Endometrial microvascular endothelial cells (primary cell): ENCODE measurements around the gene ABHD15. TPM values are rescaled to one million over a fixed set of nuclear protein-coding genes. Genes with fewer than 3 reads are reported as not detected.

ENCODE experiments used
- in situ Hi-C: cut with HindIII; loops from 2 replicates; pipeline ENCODE4 v1.10.0; 2017; ENCODE audit warnings: low sequenced_read_pairs, low pct_unique_long_range_greater_than_20kb; ENCODE audit errors: inconsistent ontology term
- total RNA-seq: library from RNA; depleted of rRNA; stranded (reverse); fragments of >200 nt; gene quantifications from one replicate; pipeline ENCODE4 v1.2.3, GENCODE V29; 2015; ENCODE audit errors: inconsistent ontology term

ABHD15 gene, protein sequence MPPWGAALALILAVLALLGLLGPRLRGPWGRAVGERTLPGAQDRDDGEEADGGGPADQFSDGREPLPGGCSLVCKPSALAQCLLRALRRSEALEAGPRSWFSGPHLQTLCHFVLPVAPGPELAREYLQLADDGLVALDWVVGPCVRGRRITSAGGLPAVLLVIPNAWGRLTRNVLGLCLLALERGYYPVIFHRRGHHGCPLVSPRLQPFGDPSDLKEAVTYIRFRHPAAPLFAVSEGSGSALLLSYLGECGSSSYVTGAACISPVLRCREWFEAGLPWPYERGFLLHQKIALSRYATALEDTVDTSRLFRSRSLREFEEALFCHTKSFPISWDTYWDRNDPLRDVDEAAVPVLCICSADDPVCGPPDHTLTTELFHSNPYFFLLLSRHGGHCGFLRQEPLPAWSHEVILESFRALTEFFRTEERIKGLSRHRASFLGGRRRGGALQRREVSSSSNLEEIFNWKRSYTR
- total RNA-seq, result 7.7 TPM

DNA sequence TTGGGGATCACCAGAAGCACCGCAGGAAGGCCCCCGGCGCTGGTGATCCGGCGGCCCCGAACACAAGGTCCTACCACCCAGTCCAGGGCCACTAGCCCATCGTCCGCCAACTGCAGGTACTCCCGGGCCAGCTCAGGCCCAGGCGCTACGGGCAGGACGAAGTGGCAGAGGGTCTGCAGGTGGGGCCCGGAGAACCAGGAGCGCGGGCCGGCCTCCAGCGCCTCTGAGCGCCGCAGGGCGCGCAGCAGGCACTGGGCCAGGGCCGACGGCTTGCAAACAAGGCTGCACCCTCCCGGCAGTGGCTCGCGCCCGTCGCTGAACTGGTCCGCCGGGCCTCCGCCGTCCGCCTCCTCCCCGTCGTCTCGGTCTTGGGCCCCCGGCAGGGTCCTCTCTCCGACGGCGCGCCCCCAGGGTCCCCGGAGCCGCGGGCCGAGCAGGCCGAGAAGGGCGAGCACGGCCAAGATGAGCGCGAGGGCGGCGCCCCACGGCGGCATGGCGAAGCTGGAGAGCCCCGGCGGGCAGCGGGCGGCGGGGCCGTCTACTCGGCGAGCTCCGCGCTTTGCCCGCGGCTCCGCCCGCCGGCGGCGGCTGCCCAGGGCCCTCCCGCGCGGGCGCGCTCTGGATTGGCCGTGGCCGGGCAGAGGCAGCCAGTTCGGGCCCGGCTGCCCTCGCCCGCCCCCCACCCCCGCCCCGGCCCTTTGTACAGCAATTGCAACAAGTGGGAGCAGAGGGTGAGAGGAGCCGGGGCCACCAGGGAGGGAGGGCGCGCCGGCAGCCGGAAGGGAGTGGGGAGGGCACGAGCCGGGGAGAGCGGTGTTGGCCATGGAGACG is at the start of gene ABHD15:
ABHD15 (minus strand) TSS at position 565 of the 831 bp plus-strand sequence; CDS start at position 494, 71 bp downstream.
- in situ Hi-C loops, result no loop called here

DNA sequence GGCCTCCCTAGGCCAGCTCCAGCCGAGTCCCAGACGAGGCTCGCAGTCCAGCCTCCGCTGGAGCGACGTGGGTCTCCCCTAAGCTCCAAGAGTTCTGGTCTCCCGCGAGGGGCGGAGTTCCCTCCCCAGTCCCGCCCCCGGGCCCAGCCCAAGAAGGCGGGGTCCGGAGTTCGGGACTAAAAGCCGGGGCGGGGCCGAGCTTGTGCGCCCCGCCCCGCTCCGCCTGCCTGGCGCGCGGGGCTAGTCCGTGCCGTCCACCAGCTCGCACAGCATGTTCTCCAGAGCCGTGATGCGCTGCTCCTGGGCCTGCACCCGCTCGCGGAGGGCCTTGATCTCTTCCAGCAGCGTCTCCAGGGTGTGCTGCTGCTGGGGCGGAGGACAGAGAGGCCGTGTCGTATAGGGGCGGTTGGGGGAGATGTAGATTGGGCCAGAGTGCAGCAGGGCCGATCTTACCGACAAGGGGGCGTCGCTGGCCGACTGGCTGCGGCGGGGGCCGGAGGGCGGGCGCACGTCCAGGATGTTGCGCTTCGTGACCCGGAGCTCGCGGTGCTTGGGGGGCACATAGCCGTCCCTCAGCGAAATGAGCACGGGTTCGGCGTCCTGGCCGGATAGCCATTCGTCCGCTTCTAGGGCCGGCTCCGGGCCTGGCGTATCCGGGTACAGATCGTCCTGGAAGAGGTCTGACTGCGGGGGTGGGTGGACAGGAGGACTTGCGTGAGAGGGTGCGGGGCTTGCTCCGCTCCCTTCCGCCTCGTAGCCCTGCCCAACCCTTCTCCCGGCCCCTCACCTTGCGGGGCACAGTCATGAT is 48.9 kb upstream of the ABHD15 start:
- in situ Hi-C loops, result no loop called here

DNA sequence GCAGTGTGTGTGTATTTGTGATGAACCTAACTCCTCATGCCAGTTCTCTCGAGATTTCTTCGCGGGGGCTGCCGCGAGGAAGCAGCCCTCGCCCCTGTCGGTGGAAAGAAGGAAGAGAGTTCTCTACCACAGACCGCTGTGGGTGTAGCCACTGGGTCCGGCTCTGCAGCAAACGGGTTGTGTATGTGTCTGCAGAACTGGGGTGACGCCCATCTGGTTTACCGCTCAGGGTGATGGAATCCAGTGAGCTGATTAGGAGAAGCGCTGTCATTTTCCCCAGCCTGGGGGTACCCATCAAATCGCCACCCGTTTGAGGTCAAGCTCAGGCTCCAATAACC is 48.2 kb upstream of the ABHD15 start:
- in situ Hi-C loops, result no loop called here

DNA sequence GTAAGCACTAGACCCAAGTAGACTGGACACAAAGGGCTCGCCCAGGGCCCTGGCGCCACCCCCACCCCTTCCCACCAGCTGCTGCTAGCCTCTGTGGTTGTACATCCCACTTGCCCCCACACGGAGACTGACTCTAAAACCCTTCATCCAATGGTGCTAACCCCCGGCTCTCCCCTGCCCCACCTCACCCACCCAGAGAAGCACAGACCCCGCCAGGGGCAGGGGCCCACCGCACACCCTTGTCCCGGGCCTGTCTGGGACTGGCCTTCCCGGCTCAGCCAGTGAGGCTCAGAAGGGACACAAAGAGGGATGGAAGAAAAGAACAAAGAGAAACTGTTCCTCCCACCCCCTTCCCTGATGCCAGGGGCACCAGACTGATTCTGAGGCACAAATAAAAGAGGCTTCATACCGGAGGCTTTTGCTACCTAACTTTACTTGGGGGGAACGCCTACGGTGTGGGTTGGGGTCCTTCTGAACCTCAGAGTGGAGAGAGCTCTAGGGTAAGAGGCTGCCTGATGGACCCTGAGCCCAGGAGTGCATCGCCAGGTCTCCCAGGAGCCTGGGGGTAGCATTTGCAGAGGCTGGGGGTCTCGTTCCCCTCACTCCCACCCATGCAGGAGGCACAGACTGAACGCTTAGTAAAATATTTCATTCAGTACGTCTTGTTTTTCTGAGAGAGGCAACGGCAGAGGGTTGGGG is 47.7 kb upstream of the ABHD15 start:
- in situ Hi-C loops, result no loop called here

DNA sequence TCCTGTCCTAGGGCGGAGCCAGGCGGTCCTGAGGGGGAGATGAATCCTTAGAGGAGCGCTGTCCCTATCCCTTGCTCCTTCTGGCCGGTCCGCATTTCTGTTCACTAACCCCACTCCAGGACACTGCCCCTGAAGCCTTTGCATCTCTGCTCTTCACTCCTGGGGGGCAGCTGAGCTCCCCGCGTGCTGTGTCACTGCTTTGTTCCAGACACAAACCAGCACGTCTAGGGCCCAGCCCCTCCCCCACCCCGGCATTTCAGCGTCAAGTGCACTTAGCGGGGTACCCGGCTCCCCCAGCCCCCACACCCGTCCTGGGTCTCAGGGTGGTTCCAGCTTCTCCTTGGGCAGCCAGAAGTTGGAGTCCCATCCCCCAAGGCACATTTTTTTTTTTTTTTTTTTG is 47.0 kb upstream of the ABHD15 start:
- in situ Hi-C loops, result no loop called here

DNA sequence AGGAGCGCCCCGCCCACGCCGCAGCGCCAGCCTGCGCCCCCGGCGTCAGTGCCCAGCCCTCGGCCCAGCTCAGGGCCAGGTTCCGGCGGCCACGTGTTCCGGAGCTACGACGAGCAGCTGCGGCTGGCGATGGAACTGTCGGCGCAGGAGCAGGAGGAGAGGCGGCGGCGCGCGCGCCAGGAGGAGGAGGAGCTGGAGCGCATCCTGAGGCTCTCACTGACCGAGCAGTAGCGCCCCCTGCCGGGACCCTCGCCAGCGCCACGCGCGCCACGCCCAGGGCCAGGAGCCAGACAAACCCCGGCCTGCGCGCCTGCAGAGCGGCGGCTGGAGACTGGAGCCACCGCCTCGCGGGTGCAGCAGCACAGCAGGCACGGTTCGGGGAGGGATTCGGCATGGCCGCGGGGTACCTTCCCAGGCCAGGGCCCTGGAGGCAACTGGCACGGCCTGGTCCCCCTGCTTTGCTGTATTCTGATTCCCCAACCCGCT is 46.6 kb upstream of the ABHD15 start:
- in situ Hi-C loops, result no loop called here

DNA sequence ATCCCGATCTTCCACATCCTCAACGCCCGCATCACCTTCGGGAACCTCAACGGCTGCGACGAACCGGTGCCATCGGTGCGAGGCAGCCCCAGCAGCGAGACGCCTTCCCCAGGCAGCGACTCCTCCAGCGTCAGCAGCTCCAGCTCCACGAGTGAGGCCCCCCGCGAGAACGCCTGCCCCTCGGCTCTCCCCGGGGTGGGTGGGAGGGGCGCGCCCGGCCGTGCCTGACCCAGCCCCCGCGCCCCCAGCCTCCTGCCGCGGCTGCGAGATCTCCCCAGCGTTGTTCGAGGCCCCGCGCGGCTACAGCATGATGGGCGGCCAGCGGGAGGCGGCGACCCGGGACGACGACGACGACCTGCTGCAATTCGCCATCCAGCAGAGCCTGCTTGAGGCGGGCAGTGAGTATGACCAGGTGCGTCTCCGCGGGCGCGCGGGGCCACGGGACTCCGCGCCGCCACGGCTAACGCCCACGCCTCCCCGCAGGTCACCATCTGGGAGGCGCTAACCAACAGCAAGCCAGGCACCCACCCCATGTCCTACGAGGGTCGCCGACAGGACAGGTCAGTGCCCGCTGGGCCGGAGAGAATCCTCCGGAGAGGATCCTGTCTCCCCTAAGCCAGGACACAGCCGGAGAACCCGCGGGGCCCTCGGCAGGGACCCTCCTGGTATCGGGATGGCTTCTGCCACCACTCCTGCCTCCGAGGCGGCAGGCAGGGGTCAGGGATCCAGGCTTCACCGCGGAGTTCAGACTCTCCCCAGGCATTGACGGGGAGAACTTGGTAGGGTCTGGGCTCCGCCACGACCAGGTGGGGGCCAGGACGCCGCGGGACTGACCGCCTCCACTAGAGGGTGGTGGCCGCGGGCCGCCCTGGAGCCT is 45.8 kb upstream of the ABHD15 start:
- in situ Hi-C loops, result no loop called here

DNA sequence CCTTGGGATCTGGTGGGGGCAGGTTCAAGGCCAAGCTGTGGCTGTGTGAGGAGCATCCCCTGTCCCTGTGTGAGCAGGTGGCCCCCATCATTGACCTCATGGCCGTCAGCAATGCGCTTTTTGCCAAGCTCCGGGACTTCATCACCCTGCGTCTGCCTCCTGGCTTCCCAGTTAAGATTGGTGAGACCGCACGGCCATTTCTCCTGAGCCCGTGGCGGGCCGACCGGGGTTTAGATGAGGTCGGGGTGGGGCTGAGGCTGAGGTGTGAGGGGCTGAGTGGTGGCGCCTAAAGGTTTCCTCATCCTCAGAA is 45.2 kb upstream of the ABHD15 start:
- in situ Hi-C loops, result no loop called here

DNA sequence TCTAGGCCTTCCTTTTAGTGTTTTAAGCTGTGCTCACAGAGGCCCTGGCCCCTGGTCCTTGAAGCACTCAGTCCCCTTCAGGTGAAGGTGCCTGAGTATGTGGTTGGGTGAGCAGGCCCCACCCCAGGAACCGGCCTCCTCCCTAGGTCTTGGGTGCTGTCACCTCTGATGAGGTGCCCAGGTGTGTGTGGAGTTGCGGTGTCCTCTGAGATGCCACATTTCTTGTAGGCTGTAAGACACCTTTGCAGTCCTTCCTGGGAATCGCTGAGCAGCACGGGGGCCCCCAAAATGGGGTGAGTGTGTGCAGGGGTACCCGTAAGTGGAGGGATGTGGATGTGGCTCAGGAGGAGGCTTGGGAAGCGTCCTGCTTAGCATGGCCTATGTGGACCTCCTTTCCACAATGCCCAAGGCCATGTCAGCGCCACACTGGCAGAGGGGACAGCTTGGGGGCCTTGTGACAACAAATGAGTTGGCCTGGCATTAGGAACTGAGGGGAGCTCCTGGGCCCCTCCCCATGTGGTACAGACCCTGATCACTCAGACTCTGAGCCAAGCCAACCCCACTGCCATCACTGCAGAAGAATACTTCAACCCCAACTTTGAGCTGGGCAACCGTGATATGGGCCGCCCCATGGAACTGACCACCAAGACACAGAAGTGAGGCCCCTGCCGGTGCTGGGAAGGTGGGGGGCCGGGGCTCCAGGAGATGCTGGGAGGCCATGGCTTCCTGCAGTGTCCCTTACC is 44.7 kb upstream of the ABHD15 start:
- in situ Hi-C loops, result no loop called here

DNA sequence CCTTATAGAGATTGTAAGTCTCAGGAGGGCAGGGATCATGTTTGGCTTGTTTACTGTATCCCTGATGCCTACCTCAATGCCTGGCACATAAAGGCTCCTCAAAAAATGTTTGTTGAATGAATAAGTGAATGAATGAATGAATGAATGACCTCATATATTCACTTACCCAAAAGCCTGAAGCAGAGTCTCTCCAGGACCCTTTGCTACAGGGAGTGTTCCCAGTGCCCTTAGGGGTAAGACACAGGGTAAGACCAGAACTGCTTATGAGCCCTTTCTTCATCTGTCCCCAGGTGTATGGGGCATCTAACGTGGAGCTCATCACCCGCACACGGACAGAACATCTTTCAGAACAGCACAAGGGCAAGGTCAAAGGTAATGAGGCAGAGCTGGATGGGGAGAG is 43.6 kb upstream of the ABHD15 start:
- in situ Hi-C loops, result no loop called here

DNA sequence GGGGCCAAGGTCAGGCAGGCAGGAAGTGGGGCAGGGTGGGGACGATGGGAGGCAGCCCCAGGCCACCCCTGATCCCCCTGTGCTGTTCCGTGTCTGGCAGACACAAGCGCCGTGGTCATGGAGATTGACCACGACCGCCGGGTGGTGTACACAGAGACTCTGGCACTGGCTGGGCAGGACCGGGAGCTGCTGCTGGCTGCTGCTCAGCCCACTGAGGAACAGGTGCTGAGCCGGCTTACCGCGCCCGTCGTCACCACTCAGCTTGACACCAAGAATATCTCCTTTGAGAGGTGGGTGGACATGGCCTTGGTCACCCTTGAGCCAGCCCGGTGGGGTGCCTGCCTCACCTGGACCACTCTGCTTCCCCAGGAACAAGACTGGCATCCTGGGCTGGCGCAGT is 42.1 kb upstream of the ABHD15 start:
- in situ Hi-C loops, result no loop called here

DNA sequence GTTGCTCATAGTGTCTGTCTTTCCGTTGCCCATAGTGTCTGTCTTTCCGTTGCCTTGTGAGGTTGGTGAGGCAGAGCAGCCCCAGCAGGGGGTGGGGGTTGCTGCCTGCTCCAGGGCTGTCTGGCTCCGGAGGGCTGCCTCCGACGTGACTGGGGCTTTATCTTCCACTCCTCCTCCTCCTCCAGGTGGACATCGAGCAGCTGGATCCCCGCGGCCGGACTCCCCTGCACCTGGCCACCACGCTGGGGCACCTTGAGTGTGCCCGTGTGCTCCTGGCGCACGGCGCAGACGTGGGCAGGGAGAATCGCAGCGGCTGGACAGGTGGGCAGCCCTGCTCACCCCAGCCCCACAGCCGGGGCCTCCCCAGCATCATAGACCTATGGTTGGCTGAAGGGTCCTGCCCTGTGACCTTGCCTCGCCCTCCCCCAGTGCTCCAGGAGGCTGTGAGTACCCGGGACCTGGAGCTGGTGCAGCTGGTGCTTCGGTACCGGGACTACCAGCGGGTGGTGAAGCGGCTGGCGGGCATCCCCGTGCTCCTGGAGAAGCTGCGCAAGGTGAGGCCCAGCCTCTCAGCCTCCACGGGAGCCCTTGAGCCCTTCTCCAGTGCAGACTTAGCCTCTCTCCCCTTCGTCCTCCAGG is 40.8 kb upstream of the ABHD15 start:
- in situ Hi-C loops, result no loop called here

DNA sequence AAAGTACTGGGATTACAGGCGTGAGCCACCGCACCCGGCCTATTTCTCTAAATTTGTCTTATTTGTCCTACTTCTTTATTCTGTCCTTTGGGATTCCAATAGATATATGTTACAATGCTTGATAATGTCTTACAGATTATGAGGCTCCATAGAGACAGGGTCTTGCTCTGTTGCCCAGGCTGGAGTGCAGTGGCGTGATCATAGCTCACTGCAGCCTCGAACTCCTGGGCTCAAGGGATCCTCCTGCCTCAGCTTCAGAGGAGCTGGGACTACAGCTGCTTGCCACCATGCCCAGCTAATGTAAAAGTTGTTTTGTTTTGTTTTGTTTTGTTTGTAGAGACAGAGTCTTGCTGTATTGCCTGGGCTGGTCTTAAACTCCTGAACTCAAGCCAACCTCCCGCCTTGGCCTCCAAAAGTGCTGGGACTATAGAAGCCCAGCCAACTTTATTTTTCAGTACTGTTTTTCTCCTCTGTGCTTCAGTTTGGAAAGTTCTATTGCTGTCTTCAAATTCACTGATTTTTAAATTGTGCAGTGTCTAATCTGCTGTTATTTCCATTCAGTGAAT is 36.4 kb upstream of the ABHD15 start:
- in situ Hi-C loops, result no loop called here

DNA sequence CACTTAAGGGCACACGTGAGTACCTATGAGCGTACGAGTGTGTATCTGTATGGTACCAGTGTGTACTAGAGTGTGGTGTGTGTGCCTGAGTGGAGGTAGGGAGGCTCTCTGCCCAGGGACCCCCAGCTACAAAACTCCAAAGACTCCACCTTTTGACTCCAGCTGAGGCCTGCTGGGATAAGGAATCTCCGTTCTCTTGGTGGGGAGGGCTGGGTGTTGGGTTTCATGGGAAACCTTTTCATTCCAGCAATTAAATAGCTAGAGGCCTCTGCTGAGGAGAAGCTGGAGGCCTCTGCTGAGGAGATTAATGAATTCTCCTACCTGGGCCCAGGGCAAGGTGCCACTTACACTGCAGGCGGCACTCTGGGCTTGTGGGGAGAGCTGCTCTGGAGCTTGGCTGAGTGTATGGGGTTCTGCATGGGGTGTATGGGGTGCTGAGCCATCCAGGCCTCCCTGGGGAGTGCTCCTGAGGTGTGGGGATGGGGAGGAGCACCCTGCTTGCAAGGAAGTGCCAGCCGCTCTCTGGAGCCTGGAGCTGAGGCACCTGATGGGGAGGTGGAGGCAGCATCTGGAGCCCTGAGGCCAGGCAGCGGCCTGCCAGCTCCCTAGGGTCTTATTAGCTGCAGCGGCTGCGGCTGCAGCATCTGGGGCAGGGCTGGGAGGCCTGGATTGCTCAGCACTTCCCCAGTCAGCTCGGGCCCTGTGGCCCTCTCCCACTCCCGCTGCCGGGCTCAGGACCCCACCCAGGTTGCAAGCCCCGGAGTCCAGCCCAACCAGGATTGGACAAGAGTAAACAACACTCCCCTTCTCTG is 30.7 kb upstream of the ABHD15 start:
- in situ Hi-C loops, result no loop called here

DNA sequence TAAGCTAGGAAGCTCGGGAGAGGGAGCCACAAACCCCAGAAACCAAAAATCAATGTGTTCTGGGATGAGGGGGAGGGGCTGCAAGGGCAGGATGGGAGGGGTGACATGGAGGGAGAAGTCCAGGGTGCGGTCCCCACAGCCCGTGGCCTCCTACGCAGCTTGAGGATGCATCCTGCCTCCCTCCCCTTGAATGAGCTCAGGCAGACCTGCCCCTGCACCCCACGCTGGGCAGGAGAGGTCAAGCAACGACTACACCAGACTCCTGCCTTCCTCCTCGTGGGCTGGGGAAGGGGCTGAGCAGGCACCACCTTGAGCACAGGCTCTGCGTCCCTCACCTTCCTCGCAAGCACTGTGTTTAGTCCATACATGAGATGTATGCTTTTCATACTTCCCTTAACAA is 30.0 kb upstream of the ABHD15 start:
- in situ Hi-C loops, result no loop called here
